Measurements from ENCODE around the gene SNRPD3.

GRCh38 chr22:24580276-24580675 lies 24.5 kb downstream of the SNRPD3 start:
- TF ChIP-seq ZBTB33 (IDR thresholded peaks at IDR 0.05; ENCODE audit: extremely low read depth, insufficient replicate concordance, low read length): no peak
- TF ChIP-seq CTCF (IDR thresholded peaks at IDR 0.05 in 2 of 3, conservative IDR thresholded peaks at IDR 0.05 in 1 of 3; ENCODE audit: borderline replicate concordance in 1 of 3, insufficient read depth in 1 of 3, low read depth in 2 of 3, low read length in 2 of 3): no peak
- TF ChIP-seq ELF1 (IDR thresholded peaks at IDR 0.05; ENCODE audit: borderline replicate concordance, low read depth): no peak
- TF ChIP-seq MAX (IDR thresholded peaks at IDR 0.05): no peak
- no peak for TF ChIP-seq POLR2AphosphoS5 (IDR thresholded peaks at IDR 0.05; ENCODE audit: low read depth, low read length)
- TF ChIP-seq SIN3A (IDR thresholded peaks at IDR 0.05; ENCODE audit: low read depth): no peak
- TF ChIP-seq EZH2phosphoT487 (IDR thresholded peaks at IDR 0.05; ENCODE audit: borderline replicate concordance): no peak
